Esophagus (tissue), 2 donors: Measurements from ENCODE around the gene MANEAL. TPM values are rescaled to one million over a fixed set of nuclear protein-coding genes. Genes with fewer than 3 reads are reported as not detected.

Experiments
- H3K27ac ChIP-seq, 2 donors: one replicate each; pipeline ENCODE4 v1.5.1; 2013; ENCODE audit warnings: low read depth in 2 of 2, mild to moderate bottlenecking in 2 of 2, inconsistent platforms in 1 of 2, low read length in 1 of 2, moderate library complexity in 1 of 2
- H3K27me3 ChIP-seq, 2 donors: one replicate each; pipeline ENCODE4 v1.6.1; 2013; ENCODE audit warnings: low read length in 2 of 2, control low read depth in 1 of 2, mild to moderate bottlenecking in 1 of 2; ENCODE audit not compliant: insufficient read depth in 2 of 2, control insufficient read depth in 1 of 2
- H3K36me3 ChIP-seq, 2 donors: one replicate each; pipeline ENCODE4 v1.6.1; 2013; ENCODE audit warnings: low read length in 1 of 2; ENCODE audit not compliant: control insufficient read depth in 2 of 2, insufficient read depth in 2 of 2
- H3K4me1 ChIP-seq, 2 donors: one replicate each; pipeline ENCODE4 v1.6.1; 2013; ENCODE audit warnings: low read length in 1 of 2; ENCODE audit not compliant: control insufficient read depth in 2 of 2, insufficient read depth in 2 of 2
- H3K4me3 ChIP-seq, 2 donors: one replicate each; pipeline ENCODE4 v1.5.1; 2013; ENCODE audit warnings: low read length in 2 of 2, mild to moderate bottlenecking in 2 of 2, low read depth in 1 of 2, moderate library complexity in 1 of 2
- H3K9me3 ChIP-seq, 2 donors: one replicate each; pipeline ENCODE4 v1.6.1; 2013; ENCODE audit warnings: mild to moderate bottlenecking in 2 of 2, low read depth in 1 of 2, low read length in 1 of 2, moderate library complexity in 1 of 2; ENCODE audit not compliant: control insufficient read depth in 2 of 2, insufficient read depth in 1 of 2
- WGBS, 2 donors: extraction: QIAGEN DNeasy Blood & Tissue Kit; methylation state at CpG; one replicate each; pipeline ENCODE4 v1.1.7; 2013; 5-methylcytosine and 5-hydroxymethylcytosine counted together
- polyA plus RNA-seq, 2 donors: library from polyadenylated mRNA; stranded (reverse); fragments of 200-250 nt; gene quantifications; one replicate each; pipeline ENCODE4 v1.2.3, GENCODE V29; 2013
- donor health status: healthy with polysubstance abuse.
- donor health status: Bipolar disorder and iron deficiency.

Gene MANEAL
- polyA plus RNA-seq, 2 donors = 3.1 to 3.4 TPM

- Histone ChIP-seq H3K27ac (peak overlapping the region in 1 of 2 donors; percentile 24), H3K4me3 (no peak overlapping the region), H3K27me3 (no peaks in the 10 kb centered on the region), H3K4me1 (peaks cover 0 to 4% of the 10 kb centered on the region in 2 donors), H3K36me3 (peaks cover 13 to 18% of the 10 kb centered on the region in 2 donors), H3K9me3 (no peaks in the 10 kb centered on the region)
- WGBS, 2 donors = 85 to 86% methylated on average over 9 of the region's 9 CpGs
These were observed 29.5 kb downstream of the MANEAL start for GRCh38 chr1:37822906-37823815.

DNA sequence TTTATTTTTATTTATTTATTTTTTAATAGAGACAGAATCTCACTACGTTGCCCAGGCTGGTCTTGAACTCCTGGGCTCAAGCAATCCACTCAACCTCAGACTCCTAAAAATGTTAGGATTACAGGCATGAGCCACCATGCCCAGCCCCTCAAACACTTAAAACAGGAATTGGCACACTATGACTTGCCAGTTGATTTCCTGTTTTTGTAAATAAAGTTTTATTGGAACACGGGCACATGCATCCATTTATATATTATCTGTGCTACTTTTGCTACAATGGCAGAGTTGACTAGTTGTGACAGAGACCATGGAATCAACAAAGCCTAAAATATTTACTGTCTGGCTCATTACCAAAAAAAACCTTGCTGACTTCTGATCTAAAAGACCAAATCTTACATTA is 30.4 kb downstream of the MANEAL start:
- Histone ChIP-seq H3K27me3 (no peaks in the 10 kb centered on the region), H3K27ac (no peak overlapping the region), H3K9me3 (no peaks in the 10 kb centered on the region), H3K4me3 (no peak overlapping the region), H3K4me1 (peaks cover 0 to 4% of the 10 kb centered on the region in 2 donors), H3K36me3 (peaks cover 13 to 18% of the 10 kb centered on the region in 2 donors)
- WGBS, 2 donors = 91% methylated on average over 2 of the region's 2 CpGs

- Histone ChIP-seq H3K4me3 (no peak overlapping the region), H3K27ac (peak overlapping the region; percentile 21 to 40), H3K36me3 (peaks cover 10 to 13% of the 10 kb centered on the region in 2 donors), H3K9me3 (no peaks in the 10 kb centered on the region), H3K27me3 (no peaks in the 10 kb centered on the region), H3K4me1 (peaks cover 0 to 4% of the 10 kb centered on the region in 2 donors)
- 49 to 56% methylated on average over 2 of the region's 2 CpGs for WGBS, 2 donors
These were observed 31.9 kb downstream of the MANEAL start for GRCh38 chr1:37825506-37825905.

- 77 to 79% methylated on average over 12 of the region's 12 CpGs for WGBS, 2 donors
- Histone ChIP-seq H3K9me3 (no peaks in the 10 kb centered on the region), H3K27me3 (no peaks in the 10 kb centered on the region), H3K36me3 (peaks cover 2 to 6% of the 10 kb centered on the region in 2 donors), H3K4me1 (peaks cover 0 to 4% of the 10 kb centered on the region in 2 donors), H3K4me3 (no peak overlapping the region), H3K27ac (peak overlapping the region; percentile 36 to 73)
These were observed 34.9 kb downstream of the MANEAL start for GRCh38 chr1:37828410-37829074.

DNA sequence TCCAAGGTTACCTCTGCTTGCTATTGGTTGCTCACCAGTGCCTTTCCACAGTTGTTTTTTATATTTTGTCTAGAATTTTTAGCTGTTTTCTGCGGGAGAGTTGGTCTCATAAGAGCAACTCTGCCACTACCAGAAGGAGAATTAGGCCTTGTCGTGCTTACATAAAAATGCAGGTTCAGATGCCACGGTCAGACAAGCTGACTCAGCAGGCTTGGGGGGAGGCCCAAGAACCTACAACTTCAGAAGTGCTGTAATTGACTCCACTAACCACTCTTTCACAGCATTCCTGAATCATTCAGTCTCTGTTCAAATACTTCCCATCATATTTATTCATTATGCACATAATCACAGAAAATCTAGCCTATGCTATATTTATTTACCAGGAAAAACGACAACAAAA is 37.5 kb downstream of the MANEAL start:
- 91 to 95% methylated on average over 4 of the region's 4 CpGs for WGBS, 2 donors
- no peaks in the 10 kb centered on the region for H3K4me1 ChIP-seq
- H3K27me3 ChIP-seq = no peaks in the 10 kb centered on the region
- H3K9me3 ChIP-seq = no peaks in the 10 kb centered on the region
- H3K36me3 ChIP-seq = peaks cover 6 to 17% of the 10 kb centered on the region in 2 donors
- no peak overlapping the region for H3K4me3 ChIP-seq
- H3K27ac ChIP-seq = no peak overlapping the region

- no peaks in the 10 kb centered on the region for H3K4me1 ChIP-seq
- 82 to 85% methylated on average over 2 of the region's 2 CpGs for WGBS, 2 donors
- H3K27me3 ChIP-seq = no peaks in the 10 kb centered on the region
- no peaks in the 10 kb centered on the region for H3K9me3 ChIP-seq
- peaks cover 6 to 17% of the 10 kb centered on the region in 2 donors for H3K36me3 ChIP-seq
- H3K4me3 ChIP-seq = no peak overlapping the region
- H3K27ac ChIP-seq = no peak overlapping the region
These were observed 38.2 kb downstream of the MANEAL start for GRCh38 chr1:37831809-37832208.

- WGBS, 2 donors = 68 to 83% methylated on average over 3 of the region's 3 CpGs
- no peak overlapping the region for H3K4me3 ChIP-seq
- peaks cover 14 to 34% of the 10 kb centered on the region in 2 donors for H3K36me3 ChIP-seq
- no peak overlapping the region for H3K27ac ChIP-seq
- no peaks in the 10 kb centered on the region for H3K4me1 ChIP-seq
- no peaks in the 10 kb centered on the region for H3K27me3 ChIP-seq
- no peaks in the 10 kb centered on the region for H3K9me3 ChIP-seq
These were observed 43.1 kb downstream of the MANEAL start for GRCh38 chr1:37836788-37837187.

DNA sequence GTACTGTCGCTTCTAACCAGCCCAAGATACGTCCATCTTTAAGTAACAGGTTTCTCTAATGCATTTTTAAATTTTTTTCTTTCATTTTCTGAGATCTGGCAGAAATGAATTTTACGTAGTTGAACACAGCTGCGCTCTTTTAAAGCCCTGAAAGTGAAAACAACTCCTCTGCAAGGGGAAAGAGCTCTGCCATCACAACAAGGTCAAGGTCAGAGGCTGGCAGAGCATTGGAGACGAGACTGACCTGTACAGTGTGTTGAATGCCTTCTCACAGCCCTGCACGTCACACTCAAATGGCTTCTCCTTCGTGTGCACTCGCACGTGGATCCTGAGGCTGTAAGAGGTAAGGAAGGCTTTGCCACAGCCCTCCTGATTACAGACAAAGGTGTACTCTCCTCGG is 46.0 kb downstream of the MANEAL start:
- H3K27me3 ChIP-seq = no peaks in the 10 kb centered on the region
- WGBS, 2 donors = 92 to 93% methylated on average over 10 of the region's 10 CpGs
- H3K4me3 ChIP-seq = no peak overlapping the region
- peaks cover 10 to 25% of the 10 kb centered on the region in 2 donors for H3K36me3 ChIP-seq
- no peaks in the 10 kb centered on the region for H3K4me1 ChIP-seq
- H3K9me3 ChIP-seq = no peaks in the 10 kb centered on the region
- H3K27ac ChIP-seq = no peak overlapping the region

DNA sequence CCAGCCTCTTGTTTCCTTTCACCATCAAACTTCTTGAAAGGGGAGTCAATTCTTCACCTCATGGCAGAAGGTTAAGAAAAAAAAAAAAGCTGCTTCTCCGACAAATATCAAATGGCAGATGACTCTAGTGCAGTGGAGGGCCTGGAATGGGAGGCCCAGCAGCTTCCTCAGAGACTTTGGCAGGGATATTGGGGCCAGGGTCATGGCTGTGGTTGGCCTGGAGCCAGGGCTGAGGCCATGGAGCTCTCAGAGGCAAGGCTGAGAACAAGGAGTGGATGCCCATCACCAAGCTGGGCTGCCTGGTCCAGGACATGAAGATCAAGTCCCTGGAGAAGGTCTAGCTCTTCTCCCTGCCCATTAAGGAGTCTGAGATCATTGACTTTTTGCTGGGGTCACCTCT is 47.1 kb downstream of the MANEAL start:
- Histone ChIP-seq H3K36me3 (peaks cover 10 to 17% of the 10 kb centered on the region in 2 donors), H3K27me3 (no peaks in the 10 kb centered on the region), H3K4me3 (no peak overlapping the region), H3K27ac (no peak overlapping the region), H3K4me1 (no peaks in the 10 kb centered on the region), H3K9me3 (no peaks in the 10 kb centered on the region)
- 75 to 81% methylated on average over 1 of the region's 1 CpG for WGBS, 2 donors
